Glomerular visceral epithelial cell (primary cell): ENCODE results near the gene UQCC5.
"Not testable (repeated sequence)": the region's sequence is repeated elsewhere in the genome, so short reads cannot be mapped to it uniquely, and the experiment has no call there.

Source experiments
- DNase-seq: peaks from one replicate; pipeline ENCODE4 v3.0.0-alpha.2; 2016; ENCODE audit errors: extremely low spot score

UQCC5 gene

DNA sequence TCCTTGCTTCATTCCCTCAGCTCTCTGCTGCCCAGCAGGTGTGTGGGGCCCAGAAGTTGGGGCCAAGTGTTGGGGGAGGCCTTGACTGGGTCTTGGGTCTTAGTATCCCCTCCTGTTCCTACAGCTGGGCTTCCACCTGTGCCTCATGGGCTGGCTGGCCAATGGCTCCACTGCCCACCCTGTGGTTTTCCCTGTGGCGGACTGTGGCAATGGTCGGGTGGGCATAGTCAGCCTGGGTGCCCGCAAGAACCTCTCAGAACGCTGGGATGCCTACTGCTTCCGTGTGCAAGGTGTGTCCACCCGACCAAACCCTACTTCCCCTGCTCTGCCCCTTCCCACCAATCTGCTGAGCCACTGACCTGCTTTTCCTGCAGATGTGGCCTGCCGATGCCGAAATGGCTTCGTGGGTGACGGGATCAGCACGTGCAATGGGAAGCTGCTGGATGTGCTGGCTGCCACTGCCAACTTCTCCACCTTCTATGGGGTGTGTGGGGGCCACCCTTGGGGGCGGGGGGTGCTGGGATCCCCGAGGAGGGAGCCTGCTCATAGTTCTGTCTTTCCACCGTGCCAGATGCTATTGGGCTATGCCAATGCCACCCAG, 13.7 kb upstream of the UQCC5 start:
- no peak for DNase-seq

DNA sequence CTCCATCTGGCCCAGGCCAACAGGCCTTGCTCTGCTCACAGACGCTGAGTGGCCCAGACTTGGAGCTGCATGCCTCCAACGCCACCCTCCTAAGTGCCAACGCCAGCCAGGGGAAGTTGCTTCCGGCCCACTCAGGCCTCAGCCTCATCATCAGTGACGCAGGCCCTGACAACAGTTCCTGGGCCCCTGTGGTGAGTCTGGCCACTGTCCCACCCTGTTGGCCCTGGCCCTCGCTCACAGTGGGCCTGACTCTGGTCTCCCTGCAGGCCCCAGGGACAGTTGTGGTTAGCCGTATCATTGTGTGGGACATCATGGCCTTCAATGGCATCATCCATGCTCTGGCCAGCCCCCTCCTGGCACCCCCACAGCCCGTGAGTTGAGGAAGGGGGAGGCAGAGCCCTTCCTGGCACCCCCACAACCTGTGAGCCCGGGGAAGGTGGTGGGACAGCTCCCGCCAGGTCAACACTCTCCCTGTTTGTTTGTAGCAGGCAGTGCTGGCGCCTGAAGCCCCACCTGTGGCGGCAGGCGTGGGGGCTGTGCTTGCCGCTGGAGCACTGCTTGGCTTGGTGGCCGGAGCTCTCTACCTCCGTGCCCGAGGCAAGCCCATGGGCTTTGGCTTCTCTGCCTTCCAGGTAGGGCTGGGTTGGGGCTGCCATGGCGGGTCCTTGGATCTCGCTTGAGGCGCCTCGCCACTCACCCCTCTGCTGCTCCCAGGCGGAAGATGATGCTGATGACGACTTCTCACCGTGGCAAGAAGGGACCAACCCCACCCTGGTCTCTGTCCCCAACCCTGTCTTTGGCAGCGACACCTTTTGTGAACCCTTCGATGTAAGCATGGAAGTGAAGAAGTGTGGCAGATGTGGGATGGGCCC, 12.8 kb upstream of the UQCC5 start:
- DNase-seq, result no peak

DNA sequence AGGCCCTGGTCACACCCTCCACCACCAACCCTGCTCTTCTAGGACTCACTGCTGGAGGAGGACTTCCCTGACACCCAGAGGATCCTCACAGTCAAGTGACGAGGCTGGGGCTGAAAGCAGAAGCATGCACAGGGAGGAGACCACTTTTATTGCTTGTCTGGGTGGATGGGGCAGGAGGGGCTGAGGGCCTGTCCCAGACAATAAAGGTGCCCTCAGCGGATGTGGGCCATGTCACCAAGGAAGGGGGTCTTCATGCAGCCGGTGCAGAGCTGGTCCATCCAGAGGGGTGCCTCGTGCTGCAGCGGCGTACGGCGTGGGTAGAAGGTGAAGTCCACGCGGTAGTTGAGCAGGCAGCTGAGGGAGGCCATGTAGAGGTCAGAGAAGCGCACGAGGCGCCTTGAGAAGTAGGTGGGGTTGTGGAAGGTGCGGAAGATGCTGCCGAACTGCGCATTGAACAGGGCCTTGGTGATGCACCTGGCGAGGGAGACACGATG, 12.1 kb upstream of the UQCC5 start:
- no peak for DNase-seq

DNA sequence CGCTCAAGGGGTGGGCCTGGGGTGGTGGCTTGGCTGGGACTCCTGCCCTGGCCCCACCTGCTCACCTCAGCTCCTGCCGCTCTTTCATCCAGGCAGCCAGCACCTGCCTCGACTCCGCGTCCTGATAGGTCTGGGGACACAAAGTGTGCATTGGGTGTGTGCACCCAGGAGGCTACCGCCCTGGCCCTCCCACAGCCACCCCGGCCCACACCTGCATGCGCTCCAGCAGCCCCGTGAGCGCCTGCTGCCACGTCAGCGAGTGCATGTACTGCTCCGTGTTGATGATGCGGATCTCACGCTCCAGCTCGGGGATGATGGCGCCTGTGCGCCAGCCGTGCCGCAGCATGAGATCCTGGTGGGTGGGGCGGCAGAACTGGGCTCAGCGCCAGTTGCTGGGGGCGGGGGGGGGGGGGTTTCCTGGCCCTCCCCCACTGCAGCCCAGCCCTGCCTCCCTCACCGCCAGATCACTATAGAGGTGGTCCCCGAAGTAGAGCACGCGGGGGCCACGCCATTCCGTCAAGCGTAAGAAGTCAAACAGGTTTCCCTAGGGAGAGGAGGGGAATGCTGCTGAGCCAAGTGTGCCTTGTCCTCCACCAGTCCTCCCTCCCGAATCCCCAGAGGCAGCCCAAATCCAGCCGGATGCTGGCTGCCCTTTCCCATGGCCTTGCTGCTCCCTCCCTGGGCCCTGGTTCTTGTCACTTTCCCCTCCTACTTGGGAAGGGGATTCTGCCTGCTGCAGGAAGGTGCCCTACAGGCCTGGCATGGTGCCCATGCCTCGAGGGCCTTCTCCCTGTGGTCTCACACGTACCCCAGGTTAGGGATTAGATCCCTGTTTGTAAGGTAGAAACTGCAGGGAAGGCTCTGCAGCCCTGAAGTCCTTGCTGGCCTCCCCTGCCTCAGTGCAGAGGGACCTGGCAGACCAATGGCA, 11.4 kb upstream of the UQCC5 start:
- no peak for DNase-seq

- no peak for DNase-seq
These were observed 10.5 kb upstream of the UQCC5 start for GRCh38 chr3:52525680-52526561.

- not testable (repeated sequence) for DNase-seq
These were observed 9.8 kb upstream of the UQCC5 start for GRCh38 chr3:52526671-52527038.

GRCh38 chr3:52527039-52527731, 9.2 kb upstream of the UQCC5 start:
- DNase-seq, result no peak

DNA sequence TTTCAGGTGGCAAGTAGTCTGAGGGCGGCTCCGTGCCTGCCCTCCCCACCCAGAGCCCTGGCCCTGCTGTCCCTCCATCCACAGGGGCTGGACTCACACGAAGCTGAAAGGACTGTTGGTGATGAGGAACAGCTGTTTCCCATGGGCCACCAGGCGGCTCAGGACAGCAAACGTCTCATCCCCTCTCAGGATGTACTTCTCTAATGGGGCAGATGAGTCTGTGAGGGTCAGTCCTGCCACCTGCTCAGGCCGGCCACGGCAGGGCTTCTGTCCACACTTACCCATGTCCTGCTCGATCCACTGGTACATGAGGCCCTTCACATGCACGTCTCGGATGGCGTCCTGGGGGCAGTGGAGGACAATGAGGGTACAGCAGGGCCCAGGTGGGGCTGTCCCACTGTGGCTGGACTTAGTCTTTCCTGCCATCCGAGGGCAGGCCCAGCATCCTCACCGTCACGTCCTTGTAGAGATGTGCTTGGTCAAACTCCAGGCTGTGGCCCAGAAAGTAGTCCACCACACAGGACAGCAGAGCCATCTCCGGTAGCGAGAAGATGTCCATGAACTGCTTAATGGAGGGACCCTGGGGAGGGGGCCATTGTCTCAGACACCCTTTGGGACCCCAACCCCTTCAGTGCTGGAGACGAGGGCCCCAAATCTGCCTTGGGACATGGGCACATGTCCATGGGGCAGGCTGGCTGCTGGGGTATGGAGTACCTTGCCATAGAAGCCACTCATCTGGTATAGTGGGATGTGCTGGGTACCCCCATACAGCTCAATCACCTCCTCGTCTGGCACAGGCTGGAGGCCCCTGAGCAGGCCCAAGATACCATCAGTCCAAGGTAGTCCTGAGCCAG, 8.4 kb upstream of the UQCC5 start:
- DNase-seq, result no peak

- DNase-seq, result no peak
These were observed 7.6 kb upstream of the UQCC5 start for GRCh38 chr3:52528586-52529375.

GRCh38 chr3:52529376-52530333, 6.8 kb upstream of the UQCC5 start:
- DNase-seq, result no peak

DNA sequence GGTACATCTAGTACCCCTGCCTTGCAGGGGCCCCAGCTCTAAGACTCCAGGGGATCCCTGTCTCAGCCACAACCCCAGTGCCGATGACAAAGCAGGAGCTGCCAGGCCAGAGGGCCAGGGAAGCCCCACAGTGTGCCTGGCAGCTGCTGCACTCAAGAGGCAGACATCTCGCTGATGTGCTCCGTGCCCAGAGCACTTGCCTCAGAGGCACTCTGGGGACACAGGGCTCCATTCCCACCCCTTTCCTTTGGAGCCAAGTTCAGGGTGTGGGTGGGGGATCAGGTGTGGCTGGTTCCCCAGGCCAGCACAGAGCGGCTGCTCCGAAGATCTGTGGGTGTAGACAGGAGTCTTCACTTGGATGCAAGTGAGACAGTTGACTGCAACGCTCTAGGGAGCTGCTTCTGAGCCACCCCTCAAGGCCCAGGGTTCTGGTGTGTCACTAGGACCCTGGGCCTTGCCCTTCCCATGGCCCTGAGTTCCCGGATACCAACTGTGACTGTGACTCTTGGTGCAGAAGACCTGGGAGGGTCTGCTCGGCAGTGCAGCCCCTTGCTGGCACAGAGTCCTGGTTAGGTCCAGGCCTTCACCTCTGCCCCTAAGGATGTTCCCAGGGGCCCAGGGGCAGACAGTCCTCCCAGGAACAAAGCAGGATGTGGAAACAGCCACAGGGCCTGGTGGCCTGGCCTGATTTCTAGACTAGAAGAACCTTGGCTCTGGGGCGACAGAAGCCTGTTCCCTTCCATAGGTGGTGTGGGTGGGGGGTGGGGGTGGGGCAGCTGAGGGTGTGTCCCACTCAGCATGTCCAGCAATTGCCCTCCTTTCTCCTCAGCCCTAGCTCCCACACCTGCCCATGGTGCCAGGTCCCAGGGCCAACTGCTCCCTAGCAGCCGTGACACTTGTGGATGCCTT, 5.2 kb upstream of the UQCC5 start:
- DNase-seq, result no peak

DNA sequence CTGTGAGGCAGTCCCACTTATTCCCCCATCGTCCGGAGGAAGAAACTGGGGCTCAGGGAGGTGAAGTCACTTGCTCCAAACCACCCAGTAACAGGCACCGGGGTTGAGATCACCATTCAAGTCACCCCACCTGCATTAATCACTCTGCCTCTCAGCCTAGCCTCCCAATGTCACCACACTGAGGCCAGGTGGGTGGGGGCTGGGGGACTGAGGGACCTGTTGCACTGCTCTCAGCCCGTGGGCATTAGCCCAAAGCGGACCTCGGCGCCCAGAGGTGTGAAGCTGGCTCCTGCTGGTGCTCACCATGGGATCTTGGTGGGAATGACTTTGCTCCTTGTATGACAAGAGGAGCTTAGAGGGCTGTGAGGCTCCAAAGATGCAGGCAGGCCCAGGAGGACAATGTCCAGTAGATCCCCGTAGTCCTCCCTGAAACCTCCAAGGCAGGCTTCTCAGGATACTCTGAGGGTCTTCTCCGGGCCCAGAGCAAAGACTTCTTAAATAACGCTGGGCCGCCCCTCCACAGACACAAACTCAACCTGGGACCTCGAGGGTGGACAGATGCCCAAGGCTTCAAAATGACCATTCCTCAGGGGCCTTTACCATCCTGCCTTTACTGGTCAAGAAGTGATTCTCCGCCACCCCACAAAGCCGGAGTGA, 4.4 kb upstream of the UQCC5 start:
- DNase-seq, result no peak

DNA sequence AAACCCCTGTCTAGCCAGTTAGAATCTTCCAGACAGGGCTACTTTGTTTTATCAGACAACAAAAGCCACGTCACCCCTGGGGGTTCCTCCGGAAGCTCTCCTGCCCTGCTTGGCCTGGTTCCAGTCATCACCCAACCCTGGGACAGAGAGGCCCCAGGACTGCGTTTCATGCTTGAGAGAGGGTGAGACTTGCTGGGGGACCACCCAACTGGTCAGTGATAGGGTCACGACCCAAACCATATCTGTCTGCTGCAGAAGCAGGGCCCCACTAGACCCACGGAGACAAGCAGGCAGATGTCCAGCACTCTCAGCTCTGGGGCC, 3.9 kb upstream of the UQCC5 start:
- DNase-seq, result peak; percentile 44

- peak; percentile 26 for DNase-seq
These were observed 3.4 kb upstream of the UQCC5 start for GRCh38 chr3:52532838-52533622.

DNA sequence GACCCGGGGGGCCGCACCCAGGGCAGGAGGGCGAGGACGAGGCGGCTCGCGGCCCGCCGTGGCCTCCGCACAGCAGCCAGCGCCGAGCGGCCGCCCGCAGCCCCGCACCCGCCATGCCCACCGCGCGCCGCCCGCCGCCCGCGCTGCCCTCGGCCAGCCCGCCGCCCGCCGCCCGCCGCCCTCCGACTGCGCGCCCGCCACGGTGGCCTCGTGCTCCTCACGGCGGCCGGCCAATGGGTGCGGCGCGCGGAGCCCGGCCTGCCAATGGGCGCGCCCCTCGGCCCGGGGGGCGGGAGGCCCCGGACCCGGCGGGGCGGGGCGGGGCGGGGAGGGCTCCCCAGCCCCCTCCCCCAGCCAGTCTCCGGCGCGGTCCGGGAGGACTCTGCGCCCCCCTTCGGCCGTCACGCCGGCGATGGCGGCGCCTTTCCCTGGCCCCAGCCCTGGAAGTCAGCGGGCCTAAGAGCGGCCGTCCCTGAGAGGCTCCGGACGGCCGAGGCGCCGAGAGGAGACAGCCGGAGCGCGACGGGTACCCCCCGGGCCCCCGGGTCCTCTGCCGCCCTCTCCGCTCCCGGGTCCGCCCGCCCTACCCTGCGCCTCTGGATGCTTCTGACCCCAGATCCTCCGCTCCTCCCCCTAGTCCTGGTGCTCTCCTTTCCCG, 2.7 kb upstream of the UQCC5 start, which contains the start of gene NT5DC2:
Gene NT5DC2, minus strand, starts transcription at position 235 of the 658 bp plus-strand sequence. Its CDS starts 120 bp downstream, at position 115.
- peak; percentile 84 for DNase-seq
